GM12875 (cell line): ENCODE data around the gene C17orf113.

Experiments used
- H3K4me3 ChIP-seq: one replicate; pipeline ENCODE4 v1.5.1; 2011; ENCODE audit warnings: low read depth, low read length, control low read depth
- TF ChIP-seq, protein P1 (sequence below): IDR thresholded peaks from 2 replicates; pipeline ENCODE4 v1.5.1; 2011; ENCODE audit warnings: low read depth, mild to moderate bottlenecking, control low read depth, inconsistent platforms, low read length, moderate library complexity, borderline replicate concordance; ENCODE audit not compliant: insufficient read depth

C17orf113 gene

DNA sequence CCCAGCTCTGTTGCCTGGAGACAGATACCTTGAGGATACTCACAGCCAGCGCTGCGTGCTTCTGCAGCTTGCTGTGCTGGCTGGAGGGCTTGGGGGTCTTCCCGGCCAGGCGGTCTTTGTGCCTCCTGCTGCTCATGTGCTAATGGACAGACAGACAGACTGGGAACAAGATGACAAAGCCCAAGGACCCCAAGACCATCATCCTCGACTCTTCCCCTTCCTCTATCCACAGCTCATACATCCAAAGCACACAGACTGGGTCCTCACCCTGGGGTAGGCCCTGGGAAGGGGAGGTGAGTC, 22.9 kb downstream of the C17orf113 start:
- TF ChIP-seq, protein P1, sequence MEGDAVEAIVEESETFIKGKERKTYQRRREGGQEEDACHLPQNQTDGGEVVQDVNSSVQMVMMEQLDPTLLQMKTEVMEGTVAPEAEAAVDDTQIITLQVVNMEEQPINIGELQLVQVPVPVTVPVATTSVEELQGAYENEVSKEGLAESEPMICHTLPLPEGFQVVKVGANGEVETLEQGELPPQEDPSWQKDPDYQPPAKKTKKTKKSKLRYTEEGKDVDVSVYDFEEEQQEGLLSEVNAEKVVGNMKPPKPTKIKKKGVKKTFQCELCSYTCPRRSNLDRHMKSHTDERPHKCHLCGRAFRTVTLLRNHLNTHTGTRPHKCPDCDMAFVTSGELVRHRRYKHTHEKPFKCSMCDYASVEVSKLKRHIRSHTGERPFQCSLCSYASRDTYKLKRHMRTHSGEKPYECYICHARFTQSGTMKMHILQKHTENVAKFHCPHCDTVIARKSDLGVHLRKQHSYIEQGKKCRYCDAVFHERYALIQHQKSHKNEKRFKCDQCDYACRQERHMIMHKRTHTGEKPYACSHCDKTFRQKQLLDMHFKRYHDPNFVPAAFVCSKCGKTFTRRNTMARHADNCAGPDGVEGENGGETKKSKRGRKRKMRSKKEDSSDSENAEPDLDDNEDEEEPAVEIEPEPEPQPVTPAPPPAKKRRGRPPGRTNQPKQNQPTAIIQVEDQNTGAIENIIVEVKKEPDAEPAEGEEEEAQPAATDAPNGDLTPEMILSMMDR = no peak
- no peak overlapping the region for H3K4me3 ChIP-seq

DNA sequence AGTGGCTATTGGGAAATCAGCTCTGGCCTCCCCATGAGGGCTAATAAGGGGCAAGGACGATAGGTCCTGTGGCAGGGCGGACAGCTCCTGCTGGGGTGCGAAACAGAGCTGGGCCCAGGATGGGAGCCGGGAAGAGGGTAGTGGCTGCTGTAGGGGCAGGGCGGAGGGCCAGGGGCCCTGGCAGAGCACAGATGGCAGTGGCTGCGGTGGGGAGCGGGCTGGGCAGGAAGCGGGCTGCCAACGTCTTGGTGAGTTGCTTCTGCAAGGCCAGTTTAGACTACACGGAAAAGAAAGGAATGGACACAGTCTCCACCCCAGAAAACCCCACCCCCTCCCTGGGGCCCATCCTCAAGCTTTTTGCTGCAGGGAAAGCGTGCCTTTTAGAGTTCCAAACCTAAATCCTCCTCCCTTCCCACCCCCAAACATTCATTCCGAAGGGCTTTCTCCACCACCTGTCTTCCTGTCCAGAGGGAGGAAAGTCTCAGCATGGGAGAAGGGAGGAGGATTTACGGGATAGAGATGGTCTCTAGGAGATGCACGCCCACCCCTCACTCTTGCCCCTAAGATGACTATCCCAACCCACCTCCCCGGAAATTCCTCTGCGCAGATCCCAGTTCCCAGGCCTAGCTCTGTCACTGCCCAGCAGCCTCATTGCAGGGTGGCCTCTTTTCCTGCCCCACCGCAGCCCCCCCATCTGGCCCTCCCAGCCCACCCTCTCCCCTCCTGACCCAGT, 23.4 kb downstream of the C17orf113 start:
- no peak overlapping the region for H3K4me3 ChIP-seq
- TF ChIP-seq, protein P1 = no peak

DNA sequence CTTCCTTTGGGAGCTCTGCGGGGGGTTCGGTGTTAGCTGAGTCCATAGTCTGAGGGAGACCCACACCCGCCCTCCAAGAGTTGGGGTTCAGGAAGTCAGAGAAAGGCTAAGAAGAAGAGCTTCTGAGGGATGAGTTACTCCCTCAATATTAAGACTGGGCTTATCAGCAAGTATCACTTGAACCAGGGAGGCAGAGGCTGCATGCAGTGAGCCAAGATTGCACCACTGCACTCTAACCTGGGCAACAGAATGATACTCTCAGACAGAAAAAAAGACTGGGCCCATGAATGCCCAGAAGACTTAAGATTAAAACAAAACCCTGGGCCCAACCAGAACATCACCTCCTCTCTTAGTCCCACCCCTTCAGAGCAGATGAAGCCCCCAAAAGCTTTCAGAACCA, 24.5 kb downstream of the C17orf113 start:
- H3K4me3 ChIP-seq = no peak overlapping the region
- TF ChIP-seq, protein P1 = no peak

DNA sequence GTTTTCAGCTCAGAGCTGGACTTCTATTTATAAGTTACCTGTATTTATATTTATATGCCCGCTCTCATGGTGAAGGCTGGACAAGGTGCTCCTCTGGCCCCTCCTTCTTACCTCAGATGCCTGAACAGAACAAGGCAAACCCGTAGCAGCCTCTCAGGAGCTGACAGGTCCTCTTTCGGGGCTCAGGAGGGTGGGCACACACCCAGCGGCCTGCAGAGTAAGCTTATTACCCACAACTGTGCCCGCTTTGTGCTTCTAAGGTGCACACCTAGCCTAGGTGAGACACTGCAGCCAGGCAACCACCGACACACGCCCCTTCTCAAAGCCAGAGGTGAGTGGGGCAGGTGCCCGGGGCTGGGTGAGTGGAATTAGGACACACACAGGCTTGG, 25.2 kb downstream of the C17orf113 start:
- H3K4me3 ChIP-seq = no peak overlapping the region
- TF ChIP-seq, protein P1 = no peak

DNA sequence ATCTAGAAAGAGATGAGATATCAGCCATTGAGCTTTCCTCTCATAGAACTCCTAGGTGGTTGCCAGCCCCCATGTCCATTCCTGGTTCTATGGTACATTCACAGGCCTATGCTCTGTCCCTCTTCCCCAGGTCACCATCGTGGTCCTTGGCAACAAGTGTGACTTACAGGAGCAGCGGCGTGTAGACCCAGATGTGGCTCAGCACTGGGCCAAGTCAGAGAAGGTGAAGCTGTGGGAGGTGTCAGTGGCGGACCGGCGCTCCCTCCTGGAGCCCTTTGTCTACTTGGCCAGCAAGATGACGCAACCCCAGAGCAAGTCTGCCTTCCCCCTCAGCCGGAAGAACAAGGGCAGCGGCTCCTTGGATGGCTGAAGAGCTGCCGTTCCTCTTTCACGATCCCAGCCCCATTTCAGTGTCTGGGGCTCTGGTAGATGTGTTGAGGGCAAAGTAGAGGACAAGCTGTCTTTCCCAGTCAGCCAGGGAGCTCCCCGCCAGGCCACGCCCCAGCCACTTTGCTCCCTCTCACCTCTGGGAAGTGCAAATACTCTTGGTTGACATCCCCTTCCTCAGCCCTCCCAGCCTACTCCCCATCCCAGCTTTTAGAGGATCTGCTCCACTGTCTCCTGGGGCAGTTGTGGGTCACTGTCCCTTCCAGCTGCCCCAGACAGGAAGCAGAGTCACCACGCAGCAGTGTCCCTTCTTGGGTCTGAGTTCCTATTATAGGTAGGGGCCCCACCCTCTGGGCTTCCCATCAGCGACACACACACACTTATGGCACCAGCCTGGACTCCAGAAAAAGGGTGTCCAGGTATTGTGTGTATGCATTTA, 26.7 kb downstream of the C17orf113 start:
- TF ChIP-seq, protein P1 = no peak
- no peak overlapping the region for H3K4me3 ChIP-seq

DNA sequence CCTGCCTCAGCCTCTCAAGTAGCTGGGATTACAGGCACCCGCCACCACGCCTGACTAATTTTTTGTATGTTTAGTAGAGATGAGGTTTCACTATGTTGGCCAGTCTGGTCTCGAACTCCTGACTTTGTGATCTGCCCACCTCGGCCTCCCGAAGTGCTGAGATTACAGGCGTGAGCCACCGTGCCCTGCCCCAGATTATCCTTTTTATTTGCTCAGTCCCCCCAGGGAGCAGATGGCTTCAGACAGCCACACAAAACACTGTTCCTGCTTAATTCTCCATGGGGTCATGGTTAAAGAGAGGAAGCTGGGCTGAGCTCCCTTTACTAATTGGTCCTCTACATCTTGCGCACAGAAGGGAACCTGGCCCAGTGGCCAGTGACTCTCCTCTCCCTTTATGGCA, 29.6 kb downstream of the C17orf113 start:
- H3K4me3 ChIP-seq = peak overlapping the region; percentile 79

DNA sequence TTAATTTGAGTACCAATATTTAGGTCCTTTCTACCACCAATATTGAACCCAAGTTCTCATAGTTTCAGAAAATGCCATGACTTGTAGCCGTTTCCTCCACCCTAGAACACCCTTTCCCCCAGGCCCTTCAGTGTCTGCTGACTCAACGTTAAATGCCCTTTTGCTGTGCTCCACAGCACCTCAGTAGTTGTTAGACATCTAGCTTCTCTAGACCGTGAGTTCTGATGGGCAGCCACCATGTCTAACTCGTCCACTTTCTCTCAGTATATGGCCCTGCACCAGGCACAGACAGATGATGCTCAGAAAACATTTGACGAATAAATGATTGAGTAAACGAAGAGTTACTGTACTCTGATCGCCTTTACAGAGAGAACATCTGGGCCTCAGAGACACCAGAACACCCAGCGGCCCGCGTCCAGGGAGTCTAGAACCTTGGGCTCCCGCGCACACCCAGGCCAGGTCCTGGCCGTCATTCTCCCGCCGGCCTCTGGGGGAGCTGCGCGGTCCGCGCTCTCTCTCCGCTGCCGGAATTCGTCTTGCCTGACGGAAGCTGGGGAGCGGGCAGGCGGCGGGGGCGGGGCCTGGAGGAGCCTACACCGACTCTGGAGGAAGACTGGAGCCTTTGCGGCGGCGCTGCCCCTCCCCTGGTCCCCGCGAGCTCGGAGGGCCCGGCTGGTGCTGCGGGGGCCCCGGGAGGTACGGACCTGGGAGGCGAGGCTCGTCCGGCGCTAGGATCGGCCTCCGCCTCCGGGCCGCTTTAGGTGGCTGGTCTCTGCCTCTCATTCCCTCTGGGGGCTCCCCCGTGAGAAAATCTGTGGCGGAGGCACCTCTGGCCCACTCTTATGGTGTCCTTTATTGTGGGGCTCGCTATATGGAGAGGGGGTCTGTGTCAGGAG, 30.6 kb downstream of the C17orf113 start, which contains the start of gene NKIRAS2:
NKIRAS2 (plus strand) TSS at position 582 of the 896 bp plus-strand sequence. CDS start 1,488 bp downstream, outside the sequence.
- peak within 1 kb of the TSS; percentile 79 for H3K4me3 ChIP-seq
- TF ChIP-seq, protein P1 = peak; percentile 95
